ENCODE results near the gene C1QTNF1. TPM values are rescaled to one million over a fixed set of nuclear protein-coding genes. Genes with fewer than 3 reads are reported as not detected.
"Not testable (repeated sequence)": the region's sequence is repeated elsewhere in the genome, so short reads cannot be mapped to it uniquely, and the experiment has no call there.

Gene C1QTNF1
- total RNA-seq, 1 donor: 0.10 TPM

- H3K4me1 ChIP-seq (ENCODE audit: insufficient read depth, low read length): peaks cover 47% of the 10 kb centered on the region
- peaks cover 1% of the 10 kb centered on the region for H3K27me3 ChIP-seq (ENCODE audit: insufficient read depth, low read length)
- H3K9me3 ChIP-seq (ENCODE audit: low read depth, low read length): no peaks in the 10 kb centered on the region
- peak within 1 kb of the TSS; percentile 88 for H3K4me3 ChIP-seq (ENCODE audit: low read length)
Measured at GRCh38 chr17:79009397-79010303, 14.3 kb upstream of the C1QTNF1 start, which contains the start of gene CANT1. TSS of gene CANT1 (minus strand) at chr17:79009764. CDS start at chr17:78997622, 12,142 bp downstream.

- H3K4me1 ChIP-seq (ENCODE audit: insufficient read depth, low read length): peaks cover 44% of the 10 kb centered on the region
- H3K9me3 ChIP-seq (ENCODE audit: low read depth, low read length): no peaks in the 10 kb centered on the region
- peaks cover 7% of the 10 kb centered on the region for H3K27me3 ChIP-seq (ENCODE audit: insufficient read depth, low read length)
- H3K4me3 ChIP-seq (ENCODE audit: low read length): peak overlapping the region; percentile 88
Measured at GRCh38 chr17:79010304-79010646, 13.7 kb upstream of the C1QTNF1 start.

GRCh38 chr17:79011451-79012147, 12.4 kb upstream of the C1QTNF1 start:
- no peaks in the 10 kb centered on the region for H3K9me3 ChIP-seq (ENCODE audit: low read depth, low read length)
- H3K4me1 ChIP-seq (ENCODE audit: insufficient read depth, low read length): peaks cover 31% of the 10 kb centered on the region
- H3K27me3 ChIP-seq (ENCODE audit: insufficient read depth, low read length): peaks cover 7% of the 10 kb centered on the region
- H3K4me3 ChIP-seq (ENCODE audit: low read length): no peak overlapping the region

GRCh38 chr17:79012563-79013134, 11.3 kb upstream of the C1QTNF1 start:
- H3K4me3 ChIP-seq (ENCODE audit: low read length): no peak overlapping the region

GRCh38 chr17:79014158-79014758, 9.7 kb upstream of the C1QTNF1 start:
- Histone ChIP-seq H3K27me3 (ENCODE audit: insufficient read depth, low read length) (peaks cover 7% of the 10 kb centered on the region), H3K9me3 (ENCODE audit: low read depth, low read length) (no peaks in the 10 kb centered on the region), H3K4me1 (ENCODE audit: insufficient read depth, low read length) (peaks cover 5% of the 10 kb centered on the region), H3K4me3 (ENCODE audit: low read length) (no peak overlapping the region)

More at GRCh38 chr17:79012563-79013134, 11.3 kb upstream of the C1QTNF1 start:
- no peaks in the 10 kb centered on the region for H3K9me3 ChIP-seq (ENCODE audit: low read depth, low read length)
- H3K27me3 ChIP-seq (ENCODE audit: insufficient read depth, low read length): peaks cover 7% of the 10 kb centered on the region
- peaks cover 21% of the 10 kb centered on the region for H3K4me1 ChIP-seq (ENCODE audit: insufficient read depth, low read length)

GRCh38 chr17:79017546-79018369, 6.2 kb upstream of the C1QTNF1 start:
- H3K27me3 ChIP-seq (ENCODE audit: insufficient read depth, low read length): peaks cover 20% of the 10 kb centered on the region
- no peak overlapping the region for H3K4me3 ChIP-seq (ENCODE audit: low read length)
- H3K9me3 ChIP-seq (ENCODE audit: low read depth, low read length): no peaks in the 10 kb centered on the region
- no peaks in the 10 kb centered on the region for H3K4me1 ChIP-seq (ENCODE audit: insufficient read depth, low read length)

GRCh38 chr17:79018370-79018695, 5.6 kb upstream of the C1QTNF1 start:
- Histone ChIP-seq H3K4me3 (ENCODE audit: low read length) (no peak overlapping the region), H3K9me3 (ENCODE audit: low read depth, low read length) (no peaks in the 10 kb centered on the region), H3K27me3 (ENCODE audit: insufficient read depth, low read length) (peaks cover 26% of the 10 kb centered on the region), H3K4me1 (ENCODE audit: insufficient read depth, low read length) (no peaks in the 10 kb centered on the region)

- Histone ChIP-seq H3K4me3 (ENCODE audit: low read length) (no peak overlapping the region), H3K27me3 (ENCODE audit: insufficient read depth, low read length) (peaks cover 35% of the 10 kb centered on the region), H3K9me3 (ENCODE audit: low read depth, low read length) (no peaks in the 10 kb centered on the region), H3K4me1 (ENCODE audit: insufficient read depth, low read length) (peaks cover 6% of the 10 kb centered on the region)
Measured at GRCh38 chr17:79019261-79019631, 4.7 kb upstream of the C1QTNF1 start.

- H3K27me3 ChIP-seq (ENCODE audit: insufficient read depth, low read length): peaks cover 37% of the 10 kb centered on the region
- no peak overlapping the region for H3K4me3 ChIP-seq (ENCODE audit: low read length)
- peaks cover 13% of the 10 kb centered on the region for H3K4me1 ChIP-seq (ENCODE audit: insufficient read depth, low read length)
- H3K9me3 ChIP-seq (ENCODE audit: low read depth, low read length): no peaks in the 10 kb centered on the region
Measured at GRCh38 chr17:79019632-79020584, 4.1 kb upstream of the C1QTNF1 start.

GRCh38 chr17:79020631-79021301, 3.2 kb upstream of the C1QTNF1 start:
- Histone ChIP-seq H3K4me1 (ENCODE audit: insufficient read depth, low read length) (peaks cover 14% of the 10 kb centered on the region), H3K27me3 (ENCODE audit: insufficient read depth, low read length) (peaks cover 41% of the 10 kb centered on the region), H3K4me3 (ENCODE audit: low read length) (no peak overlapping the region), H3K9me3 (ENCODE audit: low read depth, low read length) (no peaks in the 10 kb centered on the region)

- peaks cover 45% of the 10 kb centered on the region for H3K27me3 ChIP-seq (ENCODE audit: insufficient read depth, low read length)
- H3K9me3 ChIP-seq (ENCODE audit: low read depth, low read length); H3K4me3 ChIP-seq (ENCODE audit: low read length): not testable (repeated sequence)
- peaks cover 14% of the 10 kb centered on the region for H3K4me1 ChIP-seq (ENCODE audit: insufficient read depth, low read length)
Measured at GRCh38 chr17:79021929-79022328, 2.0 kb upstream of the C1QTNF1 start.

GRCh38 chr17:79022507-79022991, 1.4 kb upstream of the C1QTNF1 start:
- peaks cover 47% of the 10 kb centered on the region for H3K27me3 ChIP-seq (ENCODE audit: insufficient read depth, low read length)

GRCh38 chr17:79023180-79023705, 726 bp upstream of the C1QTNF1 start:
- Histone ChIP-seq H3K27me3 (ENCODE audit: insufficient read depth, low read length) (peaks cover 49% of the 10 kb centered on the region), H3K4me1 (ENCODE audit: insufficient read depth, low read length) (peaks cover 14% of the 10 kb centered on the region), H3K4me3 (ENCODE audit: low read length) (no peak overlapping the region), H3K9me3 (ENCODE audit: low read depth, low read length) (no peaks in the 10 kb centered on the region)

More at GRCh38 chr17:79022507-79022991, 1.4 kb upstream of the C1QTNF1 start:
- peaks cover 14% of the 10 kb centered on the region for H3K4me1 ChIP-seq (ENCODE audit: insufficient read depth, low read length)
- no peaks in the 10 kb centered on the region for H3K9me3 ChIP-seq (ENCODE audit: low read depth, low read length)
- no peak overlapping the region for H3K4me3 ChIP-seq (ENCODE audit: low read length)

Data from mononuclear cell (primary cell).